GM10266 (cell line): Measurements from ENCODE around the gene GALNT10.

ENCODE experiments used
- DNase-seq: peaks from one replicate; pipeline ENCODE4 v3.0.0; 2012; ENCODE audit errors: extremely low spot score
- TF ChIP-seq, protein P1 (sequence below): IDR thresholded peaks from 2 replicates; pipeline ENCODE4 v1.5.1; 2012; ENCODE audit warnings: mild to moderate bottlenecking, low read depth; ENCODE audit not compliant: control insufficient read depth, insufficient read depth; ENCODE audit errors: missing control alignments

Gene GALNT10

DNA sequence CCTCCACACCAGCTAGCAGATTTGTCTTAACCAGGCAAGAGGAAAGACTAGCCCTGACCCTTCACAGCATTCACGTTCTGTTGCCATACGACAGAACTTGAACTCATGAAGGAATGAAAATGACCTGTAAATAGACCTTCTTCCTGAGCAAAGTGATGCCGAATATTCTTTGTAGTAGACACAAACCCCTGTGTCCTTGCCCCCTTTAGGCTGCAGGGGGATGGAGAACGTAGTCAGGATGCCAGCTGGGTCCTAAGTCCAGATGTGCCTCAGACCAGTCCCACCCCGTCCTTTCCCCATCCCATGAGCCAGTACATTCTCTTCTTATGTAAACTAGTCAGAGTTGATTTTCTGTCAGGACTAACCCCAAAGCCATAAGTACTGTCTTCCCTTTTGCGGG, 151.1 kb downstream of the GALNT10 start:
- no peak for DNase-seq
- TF ChIP-seq, protein P1, sequence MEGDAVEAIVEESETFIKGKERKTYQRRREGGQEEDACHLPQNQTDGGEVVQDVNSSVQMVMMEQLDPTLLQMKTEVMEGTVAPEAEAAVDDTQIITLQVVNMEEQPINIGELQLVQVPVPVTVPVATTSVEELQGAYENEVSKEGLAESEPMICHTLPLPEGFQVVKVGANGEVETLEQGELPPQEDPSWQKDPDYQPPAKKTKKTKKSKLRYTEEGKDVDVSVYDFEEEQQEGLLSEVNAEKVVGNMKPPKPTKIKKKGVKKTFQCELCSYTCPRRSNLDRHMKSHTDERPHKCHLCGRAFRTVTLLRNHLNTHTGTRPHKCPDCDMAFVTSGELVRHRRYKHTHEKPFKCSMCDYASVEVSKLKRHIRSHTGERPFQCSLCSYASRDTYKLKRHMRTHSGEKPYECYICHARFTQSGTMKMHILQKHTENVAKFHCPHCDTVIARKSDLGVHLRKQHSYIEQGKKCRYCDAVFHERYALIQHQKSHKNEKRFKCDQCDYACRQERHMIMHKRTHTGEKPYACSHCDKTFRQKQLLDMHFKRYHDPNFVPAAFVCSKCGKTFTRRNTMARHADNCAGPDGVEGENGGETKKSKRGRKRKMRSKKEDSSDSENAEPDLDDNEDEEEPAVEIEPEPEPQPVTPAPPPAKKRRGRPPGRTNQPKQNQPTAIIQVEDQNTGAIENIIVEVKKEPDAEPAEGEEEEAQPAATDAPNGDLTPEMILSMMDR, result no peak

DNA sequence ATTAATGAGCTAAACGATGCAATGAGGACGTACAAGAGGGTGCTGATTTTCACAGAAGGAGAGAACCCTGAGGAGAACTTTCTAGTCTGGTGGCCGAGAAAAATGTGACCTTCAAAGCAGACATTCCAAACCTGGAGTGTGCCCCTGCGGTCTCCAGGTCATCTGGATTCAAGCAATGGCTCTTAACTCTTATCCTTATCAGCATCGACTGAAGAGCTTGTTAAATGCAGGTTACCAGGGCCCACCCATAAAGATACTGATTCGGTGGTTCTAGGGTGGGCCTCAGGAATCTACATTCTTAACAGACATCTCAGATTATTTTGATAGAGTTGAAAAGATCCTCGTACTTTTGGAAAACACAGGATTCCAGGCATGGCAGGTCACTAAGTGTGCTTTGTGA, 151.7 kb downstream of the GALNT10 start:
- TF ChIP-seq, protein P1, result no peak
- no peak for DNase-seq

DNA sequence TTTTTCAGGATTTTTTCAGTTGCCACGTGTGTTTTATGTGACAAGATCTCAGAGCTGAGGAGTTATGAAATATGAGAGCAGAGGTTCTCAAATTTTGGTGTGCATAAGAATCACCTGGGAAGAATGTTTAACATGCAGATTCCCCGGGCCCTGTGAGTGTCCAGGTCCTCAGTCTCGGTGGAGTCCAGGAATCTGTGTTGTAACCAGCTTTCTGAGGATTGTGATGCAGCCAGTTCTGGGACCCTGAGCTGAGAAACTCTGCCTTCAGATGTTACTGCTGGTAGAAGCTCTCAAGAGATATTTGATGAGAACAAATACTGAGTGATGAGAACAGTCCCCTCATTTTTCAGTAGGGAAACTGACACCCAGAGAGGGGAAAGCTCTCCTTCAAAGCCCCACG, 152.4 kb downstream of the GALNT10 start:
- no peak for DNase-seq
- TF ChIP-seq, protein P1, result no peak

DNA sequence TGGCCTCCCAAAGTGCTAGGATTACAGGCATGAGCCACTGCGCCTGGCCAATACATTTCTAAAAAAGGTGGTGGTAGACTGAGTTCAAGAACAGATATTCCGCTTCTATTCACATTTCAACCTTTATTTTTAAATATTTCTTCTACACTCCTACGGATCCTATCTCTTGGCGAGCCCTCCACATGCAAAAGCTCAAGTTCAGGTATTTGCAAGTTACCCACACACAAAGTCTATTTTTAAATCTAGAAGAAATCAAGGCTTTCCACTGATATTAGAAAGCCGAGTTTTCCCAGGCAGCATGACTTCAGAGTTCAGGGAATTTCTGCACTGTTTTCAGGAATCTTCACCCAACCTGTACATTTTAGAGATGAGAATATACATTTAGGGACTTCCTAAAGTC, 153.9 kb downstream of the GALNT10 start:
- DNase-seq, result no peak
- TF ChIP-seq, protein P1, result no peak

DNA sequence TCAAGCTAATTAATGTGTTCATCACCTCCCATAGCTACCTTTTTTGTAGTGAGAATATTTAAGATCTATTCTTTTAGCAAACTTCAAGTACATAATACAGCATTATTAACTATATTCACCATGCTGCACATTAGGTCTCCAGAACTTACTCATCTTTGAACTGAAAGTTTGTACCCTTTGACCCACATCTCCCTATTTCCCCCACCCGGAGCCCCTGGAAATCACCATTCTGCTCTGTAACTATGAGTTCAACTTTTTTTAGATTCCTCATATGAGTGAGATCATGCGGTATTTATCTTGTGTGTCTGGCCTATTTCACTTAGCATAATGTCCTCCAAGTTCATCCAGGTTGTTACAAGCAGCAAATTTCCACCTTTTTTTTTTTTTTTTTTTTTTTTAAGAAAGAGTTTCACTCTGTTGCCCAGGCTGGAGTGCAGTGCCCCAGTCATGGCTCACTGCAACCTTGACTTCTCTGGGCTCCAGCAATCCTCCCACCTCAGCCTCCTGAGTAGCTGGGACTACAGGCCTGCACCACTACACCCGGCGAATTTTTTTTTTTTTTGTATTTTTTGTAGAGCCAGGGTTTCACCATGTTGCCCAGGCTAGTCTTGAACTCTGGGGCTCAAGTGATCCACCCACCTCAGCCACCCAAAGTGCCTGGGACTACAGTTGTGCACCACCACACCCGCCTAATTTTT, 154.9 kb downstream of the GALNT10 start:
- DNase-seq, result no peak
- TF ChIP-seq, protein P1, result no peak

DNA sequence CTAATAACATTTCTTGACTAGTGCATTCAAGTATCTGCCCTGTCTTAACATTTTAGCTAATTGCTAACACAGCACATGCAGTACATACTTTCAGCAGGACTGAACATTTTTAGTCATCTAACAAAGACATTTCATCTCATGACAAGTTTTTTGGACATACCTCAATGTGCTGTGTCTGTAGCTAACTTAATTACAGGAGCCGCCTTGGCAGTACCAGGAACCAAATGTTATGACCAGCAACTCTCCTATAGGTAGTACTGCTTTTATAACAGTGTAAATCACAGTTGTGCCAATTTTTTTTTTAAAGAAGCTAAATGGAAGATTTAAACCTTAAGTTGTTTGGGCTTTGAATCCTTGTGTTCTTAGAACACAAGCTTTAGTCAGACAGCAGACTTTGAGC, 155.9 kb downstream of the GALNT10 start:
- TF ChIP-seq, protein P1, result no peak
- no peak for DNase-seq

DNA sequence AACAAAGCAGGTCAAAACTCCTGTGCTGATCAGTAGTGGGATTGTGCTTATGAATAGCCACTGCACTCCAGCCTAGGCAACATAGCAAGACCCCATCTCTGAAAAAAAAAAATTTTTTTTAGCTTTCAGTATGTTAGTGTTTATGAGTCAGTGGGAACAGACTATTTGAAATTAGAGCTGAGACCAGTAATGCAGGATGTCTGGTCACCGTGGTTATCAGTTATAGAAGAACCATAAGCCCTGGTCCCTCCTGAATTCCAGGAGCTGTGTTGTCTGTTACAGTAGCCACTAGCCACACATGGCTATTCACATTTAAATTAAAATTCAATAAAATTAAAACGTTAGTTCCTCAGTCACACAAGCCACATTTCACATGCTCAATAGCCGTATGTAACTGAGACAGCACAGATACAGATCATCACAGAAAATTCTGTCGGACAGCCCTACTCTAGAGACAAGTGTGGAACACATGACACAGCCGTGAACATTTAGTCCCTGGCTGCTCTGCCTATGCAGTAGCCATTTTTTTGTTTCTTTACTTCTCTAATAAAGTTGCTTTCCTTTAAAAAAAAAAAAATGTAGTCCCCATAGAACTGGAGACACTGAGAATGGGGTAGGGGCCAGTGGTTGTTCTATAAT, 159.2 kb downstream of the GALNT10 start:
- TF ChIP-seq, protein P1, result no peak
- no peak for DNase-seq
